HEK293 (cell line): ENCODE measurements around the gene SPEG.

Experiments
- KLF16 ChIP-seq: fragments of 450-650 bp; formaldehyde crosslinking; IDR thresholded peaks from 2 replicates; pipeline ENCODE4 v1.5.1; 2017; ENCODE audit warnings: missing biosample characterization, missing genetic modification characterization
- ZBTB20 ChIP-seq: fragments of 450-650 bp; formaldehyde crosslinking; IDR thresholded peaks from 2 replicates; pipeline ENCODE4 v1.5.1; 2016; ENCODE audit warnings: missing biosample characterization, missing genetic modification characterization
- ZBTB21 ChIP-seq: fragments of 450-650 bp; formaldehyde crosslinking; IDR thresholded peaks from 2 replicates; pipeline ENCODE4 v1.5.1; 2017; ENCODE audit warnings: missing biosample characterization, missing genetic modification characterization
- ZNF121 ChIP-seq: fragments of 450-650 bp; formaldehyde crosslinking; IDR thresholded peaks from 2 replicates; pipeline ENCODE4 v1.5.1; 2016; ENCODE audit warnings: missing biosample characterization, missing genetic modification characterization
- ZNF549 ChIP-seq: fragments of 450-650 bp; IDR thresholded peaks from 2 replicates; pipeline ENCODE4 v1.5.1; 2018; ENCODE audit warnings: missing biosample characterization, missing genetic modification characterization, mild to moderate bottlenecking, inconsistent platforms, moderate library complexity

- TF ChIP-seq ZNF121 (tag by site-specific recombination) (no peak), ZBTB20 (tag by site-specific recombination) (no peak), KLF16 (tag by site-specific recombination) (no peak), ZBTB21 (tag by site-specific recombination) (no peak), ZNF549 (tag by site-specific recombination) (no peak)
Measured at GRCh38 chr2:219458996-219459395, 24.4 kb downstream of the SPEG start.
